CD4-positive, alpha-beta T cell treated with Interleukin-21 for 1 hour (primary cell): Measurements from ENCODE around the gene AJAP1.

Experiments
- DNase-seq: peaks from one replicate; pipeline ENCODE4 v3.0.0-alpha.2; 2020

Gene AJAP1

GRCh38 chr1:4631321-4631720 lies 23.1 kb upstream of the AJAP1 start:
- no peak for DNase-seq

GRCh38 chr1:4633346-4633745 lies 21.1 kb upstream of the AJAP1 start:
- DNase-seq, result no peak

DNA sequence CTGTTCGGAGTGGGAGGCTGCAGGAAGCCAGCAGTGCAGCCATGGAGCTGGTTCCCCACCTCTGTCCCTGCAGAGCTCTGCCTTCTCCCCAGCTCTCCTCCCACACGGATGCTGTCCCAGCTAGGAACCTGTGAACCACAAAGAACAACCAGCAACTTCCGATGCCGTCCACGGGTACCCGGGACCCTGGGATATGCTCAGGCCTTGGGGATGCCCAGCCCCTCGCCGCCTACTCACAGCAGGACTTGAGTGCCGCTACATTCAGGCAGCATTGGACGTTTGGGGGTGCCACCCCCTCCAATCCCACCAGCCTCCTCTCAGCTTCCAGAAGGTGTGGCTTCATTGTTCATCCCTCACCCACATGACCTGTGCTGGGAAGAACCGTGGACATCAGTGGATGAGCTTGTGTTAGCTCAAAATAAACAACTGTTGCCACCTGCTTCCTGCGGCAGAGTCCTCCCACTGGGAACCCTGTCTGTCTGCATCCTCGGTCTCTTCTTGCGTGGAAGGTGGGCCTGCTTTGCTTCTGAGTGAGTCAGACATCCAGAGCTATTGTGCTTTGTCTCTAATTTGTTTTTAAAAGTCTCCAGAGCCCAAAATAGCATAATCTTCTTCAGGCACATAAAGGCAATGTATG lies 20.1 kb upstream of the AJAP1 start:
- DNase-seq, result no peak

DNA sequence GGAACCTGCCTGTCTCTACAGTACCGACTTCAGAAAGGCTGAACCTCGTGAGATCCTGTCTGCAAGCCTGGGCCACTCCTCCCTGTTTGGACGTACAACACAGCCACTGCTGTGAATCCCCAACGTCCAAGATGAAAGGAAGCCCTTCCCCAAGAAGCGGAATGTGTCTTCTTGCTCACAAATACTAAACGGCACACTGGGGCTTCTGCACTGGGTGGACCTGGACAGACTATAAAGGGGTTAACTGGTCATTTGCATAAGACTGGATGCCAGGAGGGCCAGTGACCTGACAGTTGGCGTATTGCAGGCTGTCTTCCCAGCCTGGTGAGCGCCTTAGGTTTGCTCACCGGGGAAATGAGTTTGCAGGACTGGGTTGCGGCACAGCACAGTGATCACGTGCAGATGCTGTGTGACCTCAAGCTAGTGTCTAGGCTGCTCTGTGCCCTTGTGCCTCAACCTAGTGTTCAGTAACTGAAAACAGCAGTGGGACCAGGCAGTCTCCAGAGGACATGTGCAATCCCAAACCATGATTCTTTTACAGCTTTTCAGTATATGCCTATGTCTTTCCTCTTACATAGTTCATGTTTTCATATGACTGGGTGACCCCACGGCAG lies 19.5 kb upstream of the AJAP1 start:
- no peak for DNase-seq

DNA sequence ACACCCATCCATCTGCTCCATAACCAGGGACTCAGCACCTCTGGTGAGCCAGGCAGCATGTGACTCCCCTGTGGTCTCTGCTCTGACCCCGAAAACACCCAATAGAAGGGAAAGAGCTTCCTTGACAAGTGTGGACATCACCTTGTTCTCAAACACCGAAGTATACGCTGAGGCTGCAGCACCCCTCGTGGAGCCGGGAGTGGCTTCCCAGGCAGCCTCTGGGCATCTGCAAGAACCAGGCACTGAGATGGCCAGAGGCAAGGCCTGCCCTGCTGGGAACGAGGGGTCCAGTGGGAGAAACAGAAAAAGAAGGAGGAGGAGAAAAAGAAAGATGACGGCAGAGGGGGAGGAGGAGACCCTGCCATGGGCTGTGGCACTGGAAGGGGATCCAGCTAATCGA lies 18.2 kb upstream of the AJAP1 start:
- DNase-seq, result no peak

- no peak for DNase-seq
Measured at GRCh38 chr1:4636644-4637380, 17.6 kb upstream of the AJAP1 start.

DNA sequence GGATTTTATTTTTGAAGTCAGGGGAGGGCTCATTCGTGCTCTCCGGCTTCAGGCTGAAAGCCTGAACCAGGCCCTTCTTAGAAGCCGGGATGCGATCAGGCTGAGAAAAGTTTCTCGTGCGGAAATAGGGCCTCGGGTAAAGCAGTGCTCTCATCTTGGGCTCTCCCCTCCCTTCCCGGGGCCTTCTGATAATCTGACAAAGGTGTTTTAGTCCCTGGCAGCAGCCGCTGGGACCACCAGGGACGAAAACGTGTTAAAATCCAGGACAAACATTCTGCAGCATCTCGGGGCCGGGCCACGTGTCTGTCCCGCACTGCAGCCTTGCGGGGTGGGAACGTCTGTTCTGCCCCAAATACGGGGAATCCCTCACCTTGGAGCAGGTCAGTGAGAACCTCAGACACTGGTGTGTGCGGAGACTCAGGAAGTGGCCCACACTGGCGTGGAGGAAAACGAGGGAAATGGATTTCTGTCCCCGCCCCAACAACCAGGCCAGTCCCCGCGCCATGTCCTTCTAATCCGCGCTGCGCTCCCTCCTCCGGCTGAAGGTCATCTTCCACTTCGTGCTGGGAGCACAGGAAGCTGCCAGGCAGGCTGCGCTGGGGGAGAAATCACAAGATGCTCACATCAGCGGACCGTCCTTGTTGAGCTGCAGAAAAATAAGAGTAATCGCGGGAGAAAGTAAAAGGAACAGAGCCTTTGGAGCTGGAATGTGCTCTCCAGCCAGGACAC lies 16.6 kb upstream of the AJAP1 start:
- DNase-seq, result no peak

- no peak for DNase-seq
Measured at GRCh38 chr1:4638345-4638729, 16.1 kb upstream of the AJAP1 start.

- DNase-seq, result no peak
Measured at GRCh38 chr1:4640931-4641330, 13.5 kb upstream of the AJAP1 start.

DNA sequence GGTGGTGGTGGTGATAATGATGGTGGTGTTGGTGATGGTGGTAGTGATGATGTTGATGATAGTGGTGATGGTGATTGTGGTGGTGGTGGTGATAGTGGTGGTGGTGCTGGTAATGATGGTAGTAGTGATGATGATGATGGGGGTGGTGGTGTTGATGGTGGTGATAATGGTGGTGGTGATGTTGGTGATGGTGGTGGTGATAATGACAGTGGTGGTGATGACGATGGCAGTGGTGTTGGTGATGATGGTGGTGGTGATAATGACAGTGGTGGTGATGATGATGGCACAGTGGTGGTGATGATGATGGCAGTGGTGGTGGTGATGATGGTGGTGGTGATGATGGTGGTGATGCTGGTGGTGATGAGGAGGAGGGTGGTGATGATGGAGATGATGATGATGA lies 7.0 kb upstream of the AJAP1 start:
- DNase-seq, result no peak

GRCh38 chr1:4648657-4649056 lies 5.8 kb upstream of the AJAP1 start:
- DNase-seq, result no peak

DNA sequence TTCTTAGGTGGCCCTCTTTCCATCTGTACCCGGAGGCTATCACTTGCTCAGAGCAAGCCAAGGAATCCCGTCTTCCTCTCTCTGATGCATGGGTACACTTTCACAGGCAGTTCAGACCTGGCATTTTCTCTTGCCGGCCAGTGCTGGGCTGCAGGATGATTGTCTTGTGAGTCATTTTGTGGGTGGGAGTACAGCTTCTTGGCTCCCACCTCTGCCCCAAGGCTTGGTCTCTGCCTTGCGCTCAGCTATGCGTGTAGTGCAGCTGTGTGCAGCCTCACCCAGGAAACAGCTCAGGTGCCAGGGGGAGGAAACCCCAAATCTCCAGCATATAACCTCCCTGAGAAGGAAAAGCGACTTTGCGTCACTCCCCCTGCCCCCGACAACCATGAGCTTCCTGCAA lies 3.9 kb upstream of the AJAP1 start:
- no peak for DNase-seq

- no peak for DNase-seq
Measured at GRCh38 chr1:4650981-4651380, 3.4 kb upstream of the AJAP1 start.

GRCh38 chr1:4652631-4653327 lies 1.6 kb upstream of the AJAP1 start:
- DNase-seq, result peak; percentile 44

GRCh38 chr1:4653328-4653660 lies 1.1 kb upstream of the AJAP1 start:
- DNase-seq, result no peak

GRCh38 chr1:4654764-4655673 lies 610 bp downstream of the AJAP1 start:
- DNase-seq, result no peak

- no peak for DNase-seq
Measured at GRCh38 chr1:4655674-4656532, 1.5 kb downstream of the AJAP1 start.

DNA sequence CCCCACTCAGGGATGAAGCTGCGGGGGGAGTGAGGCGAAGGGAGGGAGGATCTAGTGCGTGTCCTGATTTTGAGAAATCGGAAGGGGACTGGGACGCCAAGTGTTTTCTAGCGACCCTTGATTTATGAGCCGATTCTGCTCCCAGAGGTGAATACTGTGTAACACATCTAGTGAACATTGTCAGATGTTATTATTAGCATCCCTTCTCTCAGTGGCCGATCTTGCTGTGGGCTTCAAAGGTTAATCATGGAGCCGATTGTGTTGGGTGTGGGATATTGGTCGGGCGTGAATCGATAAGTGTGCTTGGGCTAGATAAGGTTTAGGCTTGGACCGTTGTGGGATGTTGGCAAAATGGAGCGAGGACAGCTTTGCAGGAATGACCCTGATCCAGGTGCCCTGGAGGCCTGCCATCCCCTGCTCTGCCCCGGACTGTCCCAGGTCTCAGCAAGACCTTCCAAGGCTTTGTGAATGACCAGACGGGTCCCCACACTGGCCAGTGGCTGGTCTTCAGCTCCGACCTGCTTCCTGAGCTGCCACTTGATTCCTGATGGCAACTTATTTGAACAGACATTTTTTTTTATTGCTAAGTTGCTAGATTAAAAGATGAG lies 2.2 kb downstream of the AJAP1 start:
- DNase-seq, result no peak

DNA sequence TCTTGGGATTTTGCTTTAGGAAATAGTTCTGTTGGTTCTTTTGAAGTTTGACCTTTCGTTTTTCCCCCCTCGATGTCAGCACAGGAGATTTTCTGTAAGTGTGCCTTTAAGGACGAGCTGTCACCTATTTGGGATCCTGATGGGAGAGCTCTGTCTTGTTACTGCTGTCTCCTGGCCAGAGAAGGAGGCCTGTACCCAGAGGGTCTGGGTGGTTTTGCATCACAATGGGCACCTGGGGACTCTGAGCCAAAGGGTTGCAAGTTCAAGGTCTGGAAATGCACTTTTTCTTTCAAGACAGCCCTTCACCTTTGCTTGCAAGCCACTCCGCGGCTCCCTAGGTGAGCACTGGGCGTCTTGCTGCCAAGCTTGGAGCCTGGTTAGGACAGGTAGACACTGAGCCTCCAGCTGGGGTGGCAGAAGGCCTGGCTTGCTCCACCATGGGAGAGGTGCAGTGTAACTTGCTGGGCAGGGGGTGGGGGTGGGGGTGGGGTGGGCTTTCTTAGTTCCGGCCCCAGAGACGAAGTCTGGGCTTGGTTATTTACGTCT lies 2.9 kb downstream of the AJAP1 start:
- DNase-seq, result no peak

- DNase-seq, result no peak
Measured at GRCh38 chr1:4657960-4658541, 3.6 kb downstream of the AJAP1 start.
